ENCODE data around the gene CACNB2.
A peak's percentile ranks its signal among the peaks of the same experiment; 100 is the strongest.
"Not testable (repeated sequence)": the region's sequence is repeated elsewhere in the genome, so short reads cannot be mapped to it uniquely, and the experiment has no call there.

The CACNB2 gene

GRCh38 chr10:18144928-18145327, 4.7 kb downstream of the CACNB2 start:
- intact Hi-C loops (cut with DNase I; ENCODE audit: low total_unique reads): loop anchor here (10.0 kb wide), 1 partner anchor 60 kb away; no protein-coding TSS in a partner anchor
- DNase-seq: peak; percentile 45 to 71

GRCh38 chr10:18145652-18146051, 5.4 kb downstream of the CACNB2 start:
- Histone ChIP-seq H3K27ac (peak overlapping the region; percentile 60 to 89), H3K36me3 (no peaks in the 10 kb centered on the region), H3K4me3 (no peak overlapping the region), H3K9me3 (no peaks in the 10 kb centered on the region), H3K4me1 (peaks cover 0 to 44% (median 10%) of the 10 kb centered on the region in 4 donors), H3K27me3 (no peaks in the 10 kb centered on the region)
- intact Hi-C loops (cut with DNase I; ENCODE audit: low total_unique reads): loop anchor here (10.0 kb wide), 1 partner anchor 59 kb away; no protein-coding TSS in a partner anchor
- TF ChIP-seq CTCF (IDR thresholded peaks at IDR 0.05): no peak
- DNase-seq: no peak

More at GRCh38 chr10:18144928-18145327, 4.7 kb downstream of the CACNB2 start:
- H3K27ac ChIP-seq: peak overlapping the region; percentile 60 to 89
- H3K9me3 ChIP-seq: no peaks in the 10 kb centered on the region
- peaks cover 0 to 45% (median 14%) of the 10 kb centered on the region in 4 donors for H3K4me1 ChIP-seq
- H3K27me3 ChIP-seq: no peaks in the 10 kb centered on the region
- H3K36me3 ChIP-seq: no peaks in the 10 kb centered on the region
- H3K4me3 ChIP-seq: no peak overlapping the region
- TF ChIP-seq CTCF (IDR thresholded peaks at IDR 0.05): no peak

GRCh38 chr10:18149196-18149800, 9.1 kb downstream of the CACNB2 start:
- intact Hi-C loops (cut with DNase I; ENCODE audit: low total_unique reads): loop anchor here (10.0 kb wide), 1 partner anchor 56 kb away; no protein-coding TSS in a partner anchor
- Histone ChIP-seq H3K27me3 (no peaks in the 10 kb centered on the region), H3K36me3 (no peaks in the 10 kb centered on the region), H3K4me3 (no peak overlapping the region), H3K27ac (no peak overlapping the region), H3K4me1 (peaks cover 0 to 23% (median 3%) of the 10 kb centered on the region in 4 donors), H3K9me3 (no peaks in the 10 kb centered on the region)
- DNase-seq: no peak
- TF ChIP-seq CTCF (IDR thresholded peaks at IDR 0.05): no peak

GRCh38 chr10:18151356-18151890, 11.2 kb downstream of the CACNB2 start:
- Histone ChIP-seq H3K27me3 (no peaks in the 10 kb centered on the region), H3K4me1 (peaks cover 0 to 4% (median 0%) of the 10 kb centered on the region in 4 donors), H3K9me3 (no peaks in the 10 kb centered on the region), H3K4me3 (no peak overlapping the region), H3K27ac (no peak overlapping the region), H3K36me3 (no peaks in the 10 kb centered on the region)
- intact Hi-C loops (cut with DNase I; ENCODE audit: low total_unique reads): no loop called here
- DNase-seq: no peak
- TF ChIP-seq CTCF (IDR thresholded peaks at IDR 0.05): no peak

- H3K27me3 ChIP-seq; DNase-seq; H3K4me3 ChIP-seq; H3K36me3 ChIP-seq; H3K27ac ChIP-seq; H3K9me3 ChIP-seq; intact Hi-C loops (cut with DNase I; ENCODE audit: low total_unique reads): not testable (repeated sequence)
- H3K4me1 ChIP-seq: peaks cover 0 to 16% (median 5%) of the 10 kb centered on the region in 4 donors
These were observed 13.2 kb downstream of the CACNB2 start for GRCh38 chr10:18153381-18153780.

GRCh38 chr10:18155321-18155720, 15.1 kb downstream of the CACNB2 start:
- no peak for DNase-seq
- Histone ChIP-seq H3K4me3 (no peak overlapping the region), H3K36me3 (no peaks in the 10 kb centered on the region), H3K4me1 (peaks cover 0 to 32% (median 16%) of the 10 kb centered on the region in 4 donors), H3K9me3 (no peaks in the 10 kb centered on the region), H3K27me3 (no peaks in the 10 kb centered on the region), H3K27ac (no peak overlapping the region)
- TF ChIP-seq CTCF (IDR thresholded peaks at IDR 0.05): no peak
- intact Hi-C loops (cut with DNase I; ENCODE audit: low total_unique reads): no loop called here

- H3K27me3 ChIP-seq; H3K4me3 ChIP-seq; H3K36me3 ChIP-seq; H3K9me3 ChIP-seq; DNase-seq; intact Hi-C loops (cut with DNase I; ENCODE audit: low total_unique reads): not testable (repeated sequence)
- Histone ChIP-seq H3K27ac (peak overlapping the region in 1 of 2 donors; percentile 43), H3K4me1 (peaks cover 0 to 32% (median 16%) of the 10 kb centered on the region in 4 donors)
These were observed 16.6 kb downstream of the CACNB2 start for GRCh38 chr10:18156797-18157196.
